Dendritic cell treated with granulocyte-macrophage colony-stimulating factor and Interleukin-4, amounts not matched to agents 40 ng/mL and 50 ng/mL, for 4 days (primary cell): ENCODE results near the gene GSTM3.

Experiments
- H3K27ac Mint-ChIP-seq: one replicate; pipeline ENCODE4 v1.8.0; 2022; ENCODE audit warnings: mild to moderate bottlenecking, mixed read lengths
- H3K27me3 Mint-ChIP-seq: one replicate; pipeline ENCODE4 v1.8.0; 2022; ENCODE audit warnings: mild to moderate bottlenecking, mixed read lengths
- H3K36me3 Mint-ChIP-seq: one replicate; pipeline ENCODE4 v1.8.0; 2022; ENCODE audit warnings: low read depth, mixed read lengths
- H3K4me1 Mint-ChIP-seq: one replicate; pipeline ENCODE4 v1.8.0; 2022; ENCODE audit warnings: low read depth, mixed read lengths
- H3K4me3 Mint-ChIP-seq: one replicate; pipeline ENCODE4 v1.8.0; 2022; ENCODE audit warnings: mild to moderate bottlenecking, moderate library complexity, mixed read lengths
- H3K9me3 Mint-ChIP-seq: one replicate; pipeline ENCODE4 v1.8.0; 2022; ENCODE audit warnings: mixed read lengths
- intact Hi-C: fragments of 100-400 bp; cut with micrococcal nuclease; formaldehyde crosslinking; loops from one replicate; pipeline ENCODE4 v1.15.0; 2022

The GSTM3 gene

GRCh38 chr1:109740615-109741373 lies at the start of gene GSTM3:
Gene GSTM3, minus strand, starts transcription at chr1:109741038. Its CDS starts 751 bp downstream, at chr1:109740287.
- Mint-ChIP-seq H3K27me3 (peaks cover 54% of the 10 kb centered on the region), H3K4me3 (peak within 1 kb of the TSS; percentile 82), H3K4me1 (peaks cover 17% of the 10 kb centered on the region), H3K36me3 (no peaks in the 10 kb centered on the region), H3K9me3 (no peaks in the 10 kb centered on the region), H3K27ac (peak within 1 kb of the TSS; percentile 47)
- intact Hi-C loops: no loop called here

DNA sequence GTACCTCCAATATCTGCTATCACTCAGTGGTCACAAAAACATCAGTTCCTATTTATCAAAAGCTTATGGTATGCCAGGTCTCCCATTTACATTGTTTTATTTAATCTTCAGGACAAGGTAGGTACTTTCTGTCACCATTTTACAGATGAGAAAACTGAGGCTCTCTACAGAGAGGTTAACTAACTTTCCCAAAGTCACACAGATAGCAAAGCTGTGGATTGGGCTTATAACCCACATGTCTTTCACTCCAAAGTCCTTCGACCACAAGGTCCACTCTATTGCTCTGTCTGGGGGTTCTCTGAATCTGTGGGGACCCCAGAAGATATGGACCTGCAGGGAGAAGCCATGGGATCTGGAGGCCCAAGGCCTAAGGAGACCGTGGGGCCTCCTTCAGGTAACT lies 49.5 kb upstream of the GSTM3 start:
- H3K9me3 Mint-ChIP-seq: no peaks in the 10 kb centered on the region
- peaks cover 62% of the 10 kb centered on the region for H3K4me1 Mint-ChIP-seq
- no peak overlapping the region for H3K4me3 Mint-ChIP-seq
- peak overlapping the region; percentile 16 for H3K27ac Mint-ChIP-seq
- H3K36me3 Mint-ChIP-seq: no peaks in the 10 kb centered on the region
- H3K27me3 Mint-ChIP-seq: peaks cover 35% of the 10 kb centered on the region
- intact Hi-C loops: no loop called here

GRCh38 chr1:109789551-109790180 lies 48.8 kb upstream of the GSTM3 start:
- Mint-ChIP-seq H3K27ac (no peak overlapping the region), H3K4me3 (no peak overlapping the region), H3K36me3 (no peaks in the 10 kb centered on the region), H3K4me1 (peaks cover 62% of the 10 kb centered on the region), H3K27me3 (peaks cover 32% of the 10 kb centered on the region), H3K9me3 (no peaks in the 10 kb centered on the region)
- intact Hi-C loops: no loop called here

- no peak overlapping the region for H3K4me3 Mint-ChIP-seq
- peaks cover 29% of the 10 kb centered on the region for H3K27me3 Mint-ChIP-seq
- no peak overlapping the region for H3K27ac Mint-ChIP-seq
- no peaks in the 10 kb centered on the region for H3K9me3 Mint-ChIP-seq
- H3K36me3 Mint-ChIP-seq: no peaks in the 10 kb centered on the region
- peaks cover 57% of the 10 kb centered on the region for H3K4me1 Mint-ChIP-seq
- intact Hi-C loops: no loop called here
These were observed 48.1 kb upstream of the GSTM3 start for GRCh38 chr1:109788695-109789521.

- no peak overlapping the region for H3K4me3 Mint-ChIP-seq
- H3K27me3 Mint-ChIP-seq: peaks cover 24% of the 10 kb centered on the region
- H3K27ac Mint-ChIP-seq: no peak overlapping the region
- no peaks in the 10 kb centered on the region for H3K9me3 Mint-ChIP-seq
- intact Hi-C loops: no loop called here
- peaks cover 50% of the 10 kb centered on the region for H3K4me1 Mint-ChIP-seq
- H3K36me3 Mint-ChIP-seq: no peaks in the 10 kb centered on the region
These were observed 47.2 kb upstream of the GSTM3 start for GRCh38 chr1:109787845-109788601.

DNA sequence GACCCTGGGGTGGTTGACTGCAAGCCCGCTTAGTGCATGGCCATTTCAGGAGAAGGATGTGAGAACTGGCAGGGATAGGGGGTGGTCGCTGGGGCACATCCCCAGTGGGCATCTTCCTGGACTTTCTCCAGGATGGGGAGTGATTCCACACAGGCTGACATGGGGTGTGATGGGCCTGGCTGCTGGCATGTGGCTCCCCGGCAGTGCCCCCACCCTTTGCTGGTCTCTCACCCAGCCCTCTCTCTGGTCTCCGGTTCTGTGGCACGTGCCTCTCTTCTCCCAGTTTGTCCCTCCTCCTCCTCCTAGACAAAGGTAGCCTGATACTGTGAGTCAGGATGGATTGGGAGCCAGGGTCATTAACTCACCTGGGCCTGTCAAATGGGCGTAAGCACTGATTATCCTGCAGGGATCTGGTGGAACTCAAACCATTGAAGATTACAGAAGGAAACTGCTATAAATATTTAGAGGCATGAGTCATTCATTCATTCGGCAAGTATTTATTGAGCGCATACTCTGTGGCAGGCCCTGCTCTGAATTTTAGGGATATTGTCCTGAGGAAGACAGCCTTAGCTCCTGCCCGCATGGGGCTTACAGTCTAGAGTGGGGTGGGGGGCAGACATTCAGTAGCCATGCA lies 46.5 kb upstream of the GSTM3 start:
- Mint-ChIP-seq H3K27me3 (peaks cover 17% of the 10 kb centered on the region), H3K36me3 (no peaks in the 10 kb centered on the region), H3K4me3 (no peak overlapping the region), H3K9me3 (no peaks in the 10 kb centered on the region), H3K4me1 (peaks cover 43% of the 10 kb centered on the region), H3K27ac (no peak overlapping the region)
- intact Hi-C loops: no loop called here

DNA sequence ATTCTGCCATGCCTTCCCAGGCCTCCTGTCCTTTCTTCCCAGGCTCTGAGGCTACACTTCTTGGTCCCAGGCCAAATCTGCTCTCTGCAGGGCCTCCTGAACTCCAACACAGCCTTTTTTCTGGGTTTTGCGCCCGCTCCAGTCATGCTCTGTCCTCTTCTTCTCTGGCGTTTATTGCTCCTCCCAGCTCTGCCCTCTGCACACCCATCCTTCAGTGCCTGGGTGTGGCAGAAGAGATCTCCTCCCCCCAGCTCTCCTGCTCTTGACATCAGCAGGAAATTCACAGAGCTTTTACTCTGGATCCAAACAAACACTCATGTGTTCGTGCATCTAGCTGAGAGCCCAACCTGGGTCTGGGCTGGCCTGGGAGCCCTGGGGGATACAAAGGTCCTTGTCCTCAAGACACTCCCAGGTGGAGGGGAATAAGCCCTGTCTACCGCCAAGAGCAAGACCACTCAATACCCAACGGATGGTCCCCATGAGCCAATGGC lies 45.7 kb upstream of the GSTM3 start:
- no peak overlapping the region for H3K4me3 Mint-ChIP-seq
- H3K9me3 Mint-ChIP-seq: no peaks in the 10 kb centered on the region
- peaks cover 11% of the 10 kb centered on the region for H3K27me3 Mint-ChIP-seq
- H3K27ac Mint-ChIP-seq: no peak overlapping the region
- intact Hi-C loops: no loop called here
- no peaks in the 10 kb centered on the region for H3K36me3 Mint-ChIP-seq
- peaks cover 35% of the 10 kb centered on the region for H3K4me1 Mint-ChIP-seq

DNA sequence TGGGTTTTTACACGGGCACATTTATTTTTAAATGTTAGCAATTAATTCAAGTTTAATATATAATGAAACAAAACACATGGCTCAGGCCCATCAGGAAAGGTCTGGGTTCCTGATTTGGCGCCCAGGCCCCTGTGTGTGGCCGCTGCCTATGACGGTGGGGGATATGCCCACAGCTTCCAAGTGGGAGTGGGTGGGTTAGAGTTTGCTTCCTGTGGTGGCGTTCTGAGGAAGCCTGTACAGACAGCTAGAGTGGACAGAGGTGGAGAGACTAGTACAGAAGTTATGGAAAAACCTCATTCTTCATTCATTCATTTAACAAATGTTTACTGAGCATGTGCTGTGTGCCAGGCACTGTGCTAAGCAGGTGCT lies 45.3 kb upstream of the GSTM3 start:
- H3K9me3 Mint-ChIP-seq: peaks cover 2% of the 10 kb centered on the region
- H3K27me3 Mint-ChIP-seq: peaks cover 6% of the 10 kb centered on the region
- H3K36me3 Mint-ChIP-seq: no peaks in the 10 kb centered on the region
- peaks cover 30% of the 10 kb centered on the region for H3K4me1 Mint-ChIP-seq
- no peak overlapping the region for H3K27ac Mint-ChIP-seq
- intact Hi-C loops: no loop called here
- no peak overlapping the region for H3K4me3 Mint-ChIP-seq

GRCh38 chr1:109785446-109786111 lies 44.7 kb upstream of the GSTM3 start:
- Mint-ChIP-seq H3K4me1 (peaks cover 25% of the 10 kb centered on the region), H3K4me3 (no peak overlapping the region), H3K27ac (no peak overlapping the region), H3K36me3 (no peaks in the 10 kb centered on the region), H3K27me3 (peaks cover 5% of the 10 kb centered on the region), H3K9me3 (peaks cover 7% of the 10 kb centered on the region)
- intact Hi-C loops: no loop called here

GRCh38 chr1:109784551-109785252 lies 43.9 kb upstream of the GSTM3 start:
- no peak overlapping the region for H3K27ac Mint-ChIP-seq
- peaks cover 6% of the 10 kb centered on the region for H3K27me3 Mint-ChIP-seq
- intact Hi-C loops: no loop called here
- H3K9me3 Mint-ChIP-seq: peaks cover 9% of the 10 kb centered on the region
- no peaks in the 10 kb centered on the region for H3K36me3 Mint-ChIP-seq
- H3K4me3 Mint-ChIP-seq: no peak overlapping the region
- H3K4me1 Mint-ChIP-seq: peaks cover 22% of the 10 kb centered on the region

DNA sequence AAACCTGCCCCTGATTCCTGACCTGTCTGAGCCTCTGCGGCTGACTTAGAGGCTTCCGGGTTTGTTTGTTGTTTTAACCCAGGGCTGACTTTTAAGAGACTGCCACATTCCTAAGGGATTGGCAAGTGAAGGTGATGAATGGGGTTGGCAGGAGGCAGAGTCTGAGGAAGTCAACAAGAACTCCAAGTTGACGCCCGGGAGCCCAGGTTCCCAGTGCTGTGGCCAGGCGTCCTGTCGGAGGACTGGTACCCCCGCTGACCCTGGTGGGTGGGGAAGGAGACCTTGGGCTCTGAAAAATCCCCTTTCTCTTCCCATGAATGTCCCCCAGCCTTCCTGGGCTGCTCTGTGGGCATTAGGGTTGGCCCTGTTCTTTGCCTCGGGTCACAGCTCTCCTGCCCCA lies 42.6 kb upstream of the GSTM3 start:
- peaks cover 6% of the 10 kb centered on the region for H3K27me3 Mint-ChIP-seq
- H3K4me3 Mint-ChIP-seq: no peak overlapping the region
- peaks cover 9% of the 10 kb centered on the region for H3K9me3 Mint-ChIP-seq
- H3K36me3 Mint-ChIP-seq: no peaks in the 10 kb centered on the region
- H3K27ac Mint-ChIP-seq: no peak overlapping the region
- H3K4me1 Mint-ChIP-seq: peaks cover 14% of the 10 kb centered on the region
- intact Hi-C loops: no loop called here

- intact Hi-C loops: no loop called here
- H3K4me1 Mint-ChIP-seq: peaks cover 14% of the 10 kb centered on the region
- H3K4me3 Mint-ChIP-seq: no peak overlapping the region
- H3K27me3 Mint-ChIP-seq: peaks cover 6% of the 10 kb centered on the region
- no peaks in the 10 kb centered on the region for H3K36me3 Mint-ChIP-seq
- no peak overlapping the region for H3K27ac Mint-ChIP-seq
- peaks cover 9% of the 10 kb centered on the region for H3K9me3 Mint-ChIP-seq
These were observed 42.1 kb upstream of the GSTM3 start for GRCh38 chr1:109782927-109783326.
